IMR-90 (cell line): ENCODE measurements around the gene ASPN. TPM values are rescaled to one million over a fixed set of nuclear protein-coding genes. Genes with fewer than 3 reads are reported as not detected.
A peak's percentile ranks its signal among the peaks of the same experiment; 100 is the strongest.

Experiments used
- ATAC-seq: fragments of 200-7000 bp; cut with Tn5 transposase; 2 replicates; pipeline ENCODE4 v1.9.1; 2020; ENCODE audit warnings: low read depth, mild to moderate bottlenecking, moderate library complexity
- BruUV-seq: library from RNA; stranded (reverse); fragments of 400-500 nt; replicated peaks from 2 replicates; lab custom pipeline; 2021; lab: Mats Ljungman, UMichigan
- CTCF ChIA-PET: fragments of 300-600 bp; formaldehyde crosslinking; extraction: SDS; loops from one replicate; lab custom pipeline; 2021; ENCODE audit warnings: antibody characterized with exemption; lab: Yijun Ruan, JAX
- POLR2A ChIA-PET: fragments of 300-600 bp; sonication (Branson Sonifier 250); formaldehyde crosslinking; loops from one replicate; lab custom pipeline; 2022; ENCODE audit warnings: antibody characterized with exemption; ENCODE audit not compliant: unreplicated experiment; lab: Charles Lee
- DNase-seq: peaks from one replicate; pipeline ENCODE4 v3.0.0; 2013
- H2AFZ ChIP-seq: replicated peaks from 2 replicates; pipeline ENCODE3; 2013; ENCODE audit warnings: low read length, mild to moderate bottlenecking; ENCODE audit not compliant: poor library complexity
- H2AK5ac ChIP-seq: 2 replicates; pipeline ENCODE4 v1.6.1; 2013; ENCODE audit warnings: low read depth, low read length, inconsistent platforms
- H2AK9ac ChIP-seq: replicated peaks from 2 replicates; pipeline ENCODE3; 2013; ENCODE audit warnings: mild to moderate bottlenecking, low read depth, low read length, moderate library complexity; ENCODE audit not compliant: poor library complexity
- H2BK120ac ChIP-seq: 2 replicates; pipeline ENCODE4 v1.6.1; 2013; ENCODE audit warnings: low read depth, low read length, inconsistent platforms
- H2BK15ac ChIP-seq: 3 replicates; pipeline ENCODE4 v1.6.1; 2013; ENCODE audit warnings: low read depth, low read length, inconsistent platforms
- H2BK20ac ChIP-seq: 2 replicates; pipeline ENCODE4 v1.6.1; 2013; ENCODE audit warnings: low read depth, mild to moderate bottlenecking, inconsistent platforms, low read length, moderate library complexity
- H2BK5ac ChIP-seq: 2 replicates; pipeline ENCODE4 v1.6.1; 2013; ENCODE audit warnings: mild to moderate bottlenecking, low read depth, low read length, inconsistent platforms; ENCODE audit not compliant: poor library complexity, severe bottlenecking
- H3K14ac ChIP-seq: replicated peaks from 2 replicates; pipeline ENCODE4 v1.6.1; 2013; ENCODE audit warnings: low read depth, low read length, inconsistent platforms
- H3K18ac ChIP-seq: 2 replicates; pipeline ENCODE4 v1.6.1; 2013; ENCODE audit warnings: low read depth, low read length, control low read depth
- H3K23ac ChIP-seq: 2 replicates; pipeline ENCODE4 v1.6.1; 2013; ENCODE audit warnings: low read depth, low read length, inconsistent platforms
- H3K27ac ChIP-seq: 2 replicates; pipeline ENCODE4 v1.5.1; 2013; ENCODE audit warnings: mild to moderate bottlenecking, control low read depth, low read length; ENCODE audit not compliant: insufficient read depth
- H3K27me3 ChIP-seq: 2 replicates; pipeline ENCODE4 v1.6.1; 2013; ENCODE audit warnings: low read length; ENCODE audit not compliant: control insufficient read depth, insufficient read depth
- H3K36me3 ChIP-seq: 2 replicates; pipeline ENCODE4 v1.6.1; 2013; ENCODE audit warnings: low read length, mixed read lengths; ENCODE audit not compliant: control insufficient read depth, insufficient read depth
- H3K4ac ChIP-seq: 2 replicates; pipeline ENCODE4 v1.6.1; 2013; ENCODE audit warnings: low read depth, low read length, inconsistent platforms
- H3K4me1 ChIP-seq: 2 replicates; pipeline ENCODE4 v1.6.1; 2013; ENCODE audit warnings: low read length, mixed read lengths; ENCODE audit not compliant: control insufficient read depth, insufficient read depth
- H3K4me2 ChIP-seq: 2 replicates; pipeline ENCODE4 v1.6.1; 2013; ENCODE audit warnings: low read depth, mild to moderate bottlenecking, control low read depth, low read length, moderate library complexity
- H3K4me3 ChIP-seq: 2 replicates; pipeline ENCODE4 v1.5.1; 2013; ENCODE audit warnings: low read depth, mild to moderate bottlenecking, control low read depth, low read length, moderate library complexity; ENCODE audit not compliant: insufficient read depth
- H3K56ac ChIP-seq: 2 replicates; pipeline ENCODE4 v1.6.1; 2013; ENCODE audit warnings: low read length, inconsistent platforms; ENCODE audit not compliant: insufficient read depth; ENCODE audit errors: extremely low read depth
- H3K79me1 ChIP-seq, 2 experiments: 2 replicates each; pipeline ENCODE4 v1.6.1; 2013; ENCODE audit warnings: low read length in 2 of 2, inconsistent platforms in 1 of 2, low read depth in 1 of 2
- H3K9ac ChIP-seq: 2 replicates; pipeline ENCODE4 v1.6.1; 2013; ENCODE audit warnings: low read depth, low read length, control low read depth
- H3K9me1 ChIP-seq: 2 replicates; pipeline ENCODE4 v1.6.1; 2013; ENCODE audit warnings: low read length, inconsistent platforms; ENCODE audit not compliant: insufficient read depth
- H3K9me3 ChIP-seq: 2 replicates; pipeline ENCODE4 v1.6.1; 2013; ENCODE audit warnings: low read length; ENCODE audit not compliant: control insufficient read depth, insufficient read depth
- H4K20me1 ChIP-seq: 2 replicates; pipeline ENCODE4 v1.6.1; 2013; ENCODE audit warnings: low read length, inconsistent platforms; ENCODE audit not compliant: insufficient read depth
- H4K5ac ChIP-seq: 2 replicates; pipeline ENCODE4 v1.6.1; 2013; ENCODE audit warnings: mild to moderate bottlenecking, low read depth, low read length, control low read depth
- H4K8ac ChIP-seq, 2 experiments: 2 replicates each; pipeline ENCODE4 v1.6.1; 2013; ENCODE audit warnings: low read depth in 2 of 2, low read length in 2 of 2, control low read depth in 1 of 2, inconsistent platforms in 1 of 2
- H4K91ac ChIP-seq: 2 replicates; pipeline ENCODE4 v1.6.1; 2013; ENCODE audit warnings: low read depth, low read length, inconsistent platforms; ENCODE audit not compliant: insufficient read depth
- BHLHE40 ChIP-seq: fragments of 150-350 bp; IDR thresholded peaks from 2 replicates; pipeline ENCODE4 v1.6.1; 2016; ENCODE audit warnings: mild to moderate bottlenecking, low read depth, low read length
- CEBPB ChIP-seq: IDR thresholded peaks from 2 replicates; pipeline ENCODE4 v1.6.1; 2012; ENCODE audit warnings: low read depth, low read length, improper control_type of control experiment
- CHD1 ChIP-seq: IDR thresholded peaks from 2 replicates; pipeline ENCODE4 v1.6.1; 2012; ENCODE audit warnings: low read depth, low read length, improper control_type of control experiment
- ELK1 ChIP-seq: fragments of 150-350 bp; IDR thresholded peaks from 2 replicates; pipeline ENCODE4 v1.6.1; 2016; ENCODE audit warnings: low read depth, mild to moderate bottlenecking, low read length, moderate library complexity, borderline replicate concordance
- FOS ChIP-seq: fragments of 150-350 bp; IDR thresholded peaks from 2 replicates; pipeline ENCODE4 v1.6.1; 2016; ENCODE audit warnings: low read depth, low read length
- MAFK ChIP-seq: IDR thresholded peaks from 2 replicates; pipeline ENCODE4 v1.6.1; 2012; ENCODE audit warnings: low read depth, low read length, improper control_type of control experiment
- MAZ ChIP-seq: IDR thresholded peaks from 2 replicates; pipeline ENCODE4 v1.6.1; 2012; ENCODE audit warnings: low read depth, mild to moderate bottlenecking, low read length, improper control_type of control experiment, moderate library complexity, borderline replicate concordance
- MXI1 ChIP-seq: IDR thresholded peaks from 2 replicates; pipeline ENCODE4 v1.6.1; 2012; ENCODE audit warnings: low read depth, mild to moderate bottlenecking, low read length, moderate library complexity, borderline replicate concordance
- NFE2L2 ChIP-seq: fragments of 150-350 bp; IDR thresholded peaks from 2 replicates; pipeline ENCODE4 v1.6.1; 2016; ENCODE audit warnings: low read depth, mild to moderate bottlenecking, low read length
- RAD21 ChIP-seq: IDR thresholded peaks from 2 replicates; pipeline ENCODE4 v1.6.1; 2012; ENCODE audit warnings: low read length, improper control_type of control experiment
- RCOR1 ChIP-seq: IDR thresholded peaks from 2 replicates; pipeline ENCODE4 v1.6.1; 2012; ENCODE audit warnings: mild to moderate bottlenecking, low read length, improper control_type of control experiment; ENCODE audit not compliant: insufficient replicate concordance
- RFX5 ChIP-seq: IDR thresholded peaks from 2 replicates; pipeline ENCODE4 v1.8.0; 2012; ENCODE audit warnings: low read depth, mild to moderate bottlenecking, low read length, moderate library complexity
- SMC3 ChIP-seq: fragments of 150-350 bp; IDR thresholded peaks from 2 replicates; pipeline ENCODE4 v1.6.1; 2016; ENCODE audit warnings: low read depth, mild to moderate bottlenecking, antibody characterized with exemption, low read length, moderate library complexity
- USF2 ChIP-seq: fragments of 150-350 bp; IDR thresholded peaks from 2 replicates; pipeline ENCODE4 v1.6.1; 2017; ENCODE audit warnings: mild to moderate bottlenecking, antibody characterized with exemption, low read length, low read depth
- WGBS, 2 experiments: methylation state at CpG; one replicate each; pipeline versions ENCODE4 v1.1.5 to v1.1.7; 2013; ENCODE audit warnings: missing lambda C conversion rate in 2 of 2; ENCODE audit not compliant: insufficient read length in 1 of 2; ENCODE audit errors: extremely low coverage in 2 of 2; 5-methylcytosine and 5-hydroxymethylcytosine counted together
- dilution Hi-C: fragments of 300-500 bp; cut with HindIII; formaldehyde crosslinking; loops from one replicate; pipeline ENCODE4 v1.14.3; 2018; ENCODE audit warnings: low sequenced_read_pairs; ENCODE audit not compliant: unreplicated experiment
- in situ Hi-C: fragments of 300-500 bp; cut with MboI; formaldehyde crosslinking; loops from 3 replicates; pipeline ENCODE4 v1.14.3; 2019; ENCODE audit warnings: low sequenced_read_pairs, inconsistent platforms, mixed read lengths
- intact Hi-C: fragments of 100-400 bp; cut with micrococcal nuclease; formaldehyde crosslinking; loops from 2 replicates; pipeline ENCODE4 v1.10.0; 2022
- polyA plus RNA-seq, 3 experiments: library from polyadenylated mRNA; depleted of rRNA; stranded (reverse); fragments of >200 nt; gene quantifications; 2 replicates each; pipeline ENCODE4 v1.2.3, GENCODE V29; 2012; ENCODE audit warnings: low replicate concordance in 1 of 3
- total RNA-seq: library from RNA; depleted of rRNA; stranded (reverse); fragments of >200 nt; gene quantifications from 2 replicates; pipeline ENCODE4 v1.2.3, GENCODE V29; 2012
- TF ChIP-seq, protein P1 (sequence below): conservative IDR thresholded peaks from 2 replicates; pipeline ENCODE4 v1.5.1; 2012; ENCODE audit warnings: mild to moderate bottlenecking, low read depth, low read length, improper control_type of control experiment

The ASPN gene
- total and polyA plus RNA-seq, 2 of the 4 experiments (the other 2 are of a cell fraction): under 0.01 to 0.09 TPM

- no peaks in the 10 kb centered on the region for H4K20me1 ChIP-seq
- no CpG with 5 or more reads among the region's 2 CpGs for WGBS, 2 experiments
- intact Hi-C loops (no loop called here), in situ Hi-C loops (no loop called here), dilution Hi-C loops (no loop called here)
- H3K79me1 ChIP-seq: peaks cover 0 to 2% of the 10 kb centered on the region in 2 experiments; a peak in 1 of 4 replicates
- no peaks in the 10 kb centered on the region for H3K36me3 ChIP-seq
- peak overlapping the region; percentile 92 for H2BK20ac ChIP-seq
- ATAC-seq (peak; percentile 50), DNase-seq (peak; percentile 54)
- TF ChIP-seq BHLHE40 (no peak), RAD21 (no peak), FOS (no peak), CEBPB (no peak), MXI1 (no peak), MAZ (no peak), USF2 (no peak), ELK1 (no peak), MAFK (no peak), NFE2L2 (no peak), RCOR1 (no peak), RFX5 (no peak), CHD1 (no peak), SMC3 (no peak)
- TF ChIP-seq, protein P1, sequence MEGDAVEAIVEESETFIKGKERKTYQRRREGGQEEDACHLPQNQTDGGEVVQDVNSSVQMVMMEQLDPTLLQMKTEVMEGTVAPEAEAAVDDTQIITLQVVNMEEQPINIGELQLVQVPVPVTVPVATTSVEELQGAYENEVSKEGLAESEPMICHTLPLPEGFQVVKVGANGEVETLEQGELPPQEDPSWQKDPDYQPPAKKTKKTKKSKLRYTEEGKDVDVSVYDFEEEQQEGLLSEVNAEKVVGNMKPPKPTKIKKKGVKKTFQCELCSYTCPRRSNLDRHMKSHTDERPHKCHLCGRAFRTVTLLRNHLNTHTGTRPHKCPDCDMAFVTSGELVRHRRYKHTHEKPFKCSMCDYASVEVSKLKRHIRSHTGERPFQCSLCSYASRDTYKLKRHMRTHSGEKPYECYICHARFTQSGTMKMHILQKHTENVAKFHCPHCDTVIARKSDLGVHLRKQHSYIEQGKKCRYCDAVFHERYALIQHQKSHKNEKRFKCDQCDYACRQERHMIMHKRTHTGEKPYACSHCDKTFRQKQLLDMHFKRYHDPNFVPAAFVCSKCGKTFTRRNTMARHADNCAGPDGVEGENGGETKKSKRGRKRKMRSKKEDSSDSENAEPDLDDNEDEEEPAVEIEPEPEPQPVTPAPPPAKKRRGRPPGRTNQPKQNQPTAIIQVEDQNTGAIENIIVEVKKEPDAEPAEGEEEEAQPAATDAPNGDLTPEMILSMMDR: no peak
- H2BK120ac ChIP-seq: peak overlapping the region; percentile 82
- H3K27ac ChIP-seq: peak overlapping the region; percentile 61
- no peak overlapping the region for H3K4me3 ChIP-seq
- peak overlapping the region; percentile 66 for H2AK9ac ChIP-seq
- peak overlapping the region; percentile 0; the same call in 1 of the 2 replicates for H4K5ac ChIP-seq
- ChIA-PET CTCF (interaction anchor here (0.8 to 1.1 kb wide), 2 partner anchors 13 to 154 kb away, joined by 3 to 4 read pairs; no protein-coding TSS in a partner anchor), POLR2A (no interaction called here)
- peak overlapping the region; percentile 18; the same call in 1 of the 2 replicates for H2AK5ac ChIP-seq
- H2AFZ ChIP-seq: peak overlapping the region; percentile 72
- peak overlapping the region; percentile 28 for H3K4me2 ChIP-seq
- peak overlapping the region; percentile 13 to 47; a peak in 3 of 4 replicates for H4K8ac ChIP-seq
- H3K9me1 ChIP-seq: peaks cover 7% of the 10 kb centered on the region
- no peak overlapping the region; the same call in 1 of the 2 replicates for H3K56ac ChIP-seq
- H4K91ac ChIP-seq: peak overlapping the region; percentile 71
- no peaks in the 10 kb centered on the region for H3K9me3 ChIP-seq
- BruUV-seq: no TSS peak
- no peak overlapping the region for H3K9ac ChIP-seq
- H3K4me1 ChIP-seq: peaks cover 18% of the 10 kb centered on the region
- H3K14ac ChIP-seq: peak overlapping the region; percentile 32
- H3K27me3 ChIP-seq: no peaks in the 10 kb centered on the region
- H2BK5ac ChIP-seq: peak overlapping the region; percentile 75
- peak overlapping the region; percentile 74; the same call in 1 of the 2 replicates for H3K23ac ChIP-seq
- peak overlapping the region; percentile 51 for H3K4ac ChIP-seq
- peak overlapping the region; percentile 95; the same call in 2 of the 3 replicates for H2BK15ac ChIP-seq
- H3K18ac ChIP-seq: peak overlapping the region; percentile 2; the same call in 1 of the 2 replicates
These were observed 2.0 kb downstream of the ASPN start for GRCh38 chr9:92480291-92480771.
